AG09319 (cell line): ENCODE measurements around the gene PROC.
"Not testable (repeated sequence)": the region's sequence is repeated elsewhere in the genome, so short reads cannot be mapped to it uniquely, and the experiment has no call there.

Experiments
- DNase-seq: peaks from one replicate; pipeline ENCODE4 v3.0.0-alpha.2; 2010; ENCODE audit warnings: low read depth; ENCODE audit errors: extremely low read depth
- TF ChIP-seq, protein P1 (sequence below): IDR thresholded peaks from 2 replicates; pipeline ENCODE4 v1.5.1; 2011; ENCODE audit warnings: low read depth, mild to moderate bottlenecking, inconsistent platforms, low read length, moderate library complexity

The PROC gene

DNA sequence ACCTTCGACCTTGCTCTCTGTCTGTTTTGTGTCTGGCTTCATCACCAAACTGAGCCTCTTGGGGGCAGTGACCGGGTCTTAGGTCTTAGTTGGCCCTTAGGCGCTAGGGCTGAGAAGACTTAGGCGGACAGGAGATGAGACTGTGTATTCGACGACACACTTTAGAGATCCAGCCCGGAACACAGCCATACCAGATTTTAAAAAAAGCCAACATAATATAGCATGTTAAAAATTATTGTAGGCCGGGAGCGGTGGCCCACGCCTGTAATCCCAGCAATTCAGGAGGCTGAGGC, 9.5 kb upstream of the PROC start:
- TF ChIP-seq, protein P1, sequence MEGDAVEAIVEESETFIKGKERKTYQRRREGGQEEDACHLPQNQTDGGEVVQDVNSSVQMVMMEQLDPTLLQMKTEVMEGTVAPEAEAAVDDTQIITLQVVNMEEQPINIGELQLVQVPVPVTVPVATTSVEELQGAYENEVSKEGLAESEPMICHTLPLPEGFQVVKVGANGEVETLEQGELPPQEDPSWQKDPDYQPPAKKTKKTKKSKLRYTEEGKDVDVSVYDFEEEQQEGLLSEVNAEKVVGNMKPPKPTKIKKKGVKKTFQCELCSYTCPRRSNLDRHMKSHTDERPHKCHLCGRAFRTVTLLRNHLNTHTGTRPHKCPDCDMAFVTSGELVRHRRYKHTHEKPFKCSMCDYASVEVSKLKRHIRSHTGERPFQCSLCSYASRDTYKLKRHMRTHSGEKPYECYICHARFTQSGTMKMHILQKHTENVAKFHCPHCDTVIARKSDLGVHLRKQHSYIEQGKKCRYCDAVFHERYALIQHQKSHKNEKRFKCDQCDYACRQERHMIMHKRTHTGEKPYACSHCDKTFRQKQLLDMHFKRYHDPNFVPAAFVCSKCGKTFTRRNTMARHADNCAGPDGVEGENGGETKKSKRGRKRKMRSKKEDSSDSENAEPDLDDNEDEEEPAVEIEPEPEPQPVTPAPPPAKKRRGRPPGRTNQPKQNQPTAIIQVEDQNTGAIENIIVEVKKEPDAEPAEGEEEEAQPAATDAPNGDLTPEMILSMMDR: no peak
- DNase-seq: no peak

DNA sequence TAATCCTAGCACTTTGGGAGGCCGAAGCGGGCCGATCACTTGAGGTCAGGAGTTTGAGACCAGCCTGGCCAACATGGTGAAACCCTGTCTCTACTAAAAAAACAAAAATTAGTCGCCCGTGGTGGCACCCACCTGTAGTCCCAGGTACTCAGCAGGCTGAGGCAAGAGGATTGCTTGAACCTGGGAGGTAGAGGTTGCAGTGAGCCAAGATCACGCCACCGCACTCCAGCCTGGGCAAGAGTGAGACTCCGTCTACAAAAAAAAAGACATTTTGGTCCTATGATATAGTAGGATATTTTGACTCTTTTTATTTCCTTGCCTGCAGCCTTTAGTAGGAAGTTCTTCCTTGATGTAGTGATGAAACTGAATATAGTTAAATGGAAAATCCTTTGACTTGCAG, 8.5 kb upstream of the PROC start:
- not testable (repeated sequence) for DNase-seq

DNA sequence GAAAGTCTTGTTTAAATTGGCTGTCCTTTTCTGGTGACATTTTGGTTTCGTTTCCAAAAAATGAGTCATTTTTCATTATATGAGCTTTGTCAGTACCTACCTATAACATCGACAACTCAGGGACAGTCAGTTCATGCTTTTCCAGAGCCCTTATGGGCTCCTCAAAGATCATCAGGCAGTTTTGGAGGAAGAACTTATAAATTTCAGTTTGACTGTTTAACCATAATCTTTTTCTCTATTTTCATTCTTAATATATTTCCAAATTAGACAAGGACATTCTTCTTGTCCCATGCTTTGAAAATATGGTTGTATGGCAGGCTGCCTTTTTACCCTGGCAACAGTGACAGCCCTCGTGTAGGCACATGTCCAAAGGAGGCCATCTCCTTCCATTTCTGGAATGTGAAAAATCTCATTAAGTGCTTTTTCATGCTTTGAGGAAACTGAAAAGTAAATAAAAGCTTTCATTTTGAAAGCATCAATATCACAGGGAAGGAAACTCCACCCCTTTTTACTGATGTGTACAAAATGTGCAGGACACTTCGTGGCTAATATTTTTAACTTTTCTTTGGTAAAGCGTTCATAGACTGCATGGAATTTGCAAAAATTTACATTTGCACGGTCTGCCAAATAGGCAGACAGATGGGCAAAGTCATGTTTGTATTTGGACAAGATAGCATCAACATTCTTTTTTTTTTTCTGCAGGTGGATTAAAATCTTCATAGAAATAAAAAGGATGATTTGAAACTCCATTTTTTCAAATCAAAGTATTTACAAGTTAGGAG, 7.2 kb upstream of the PROC start:
- TF ChIP-seq, protein P1: no peak
- peak; percentile 23 for DNase-seq

DNA sequence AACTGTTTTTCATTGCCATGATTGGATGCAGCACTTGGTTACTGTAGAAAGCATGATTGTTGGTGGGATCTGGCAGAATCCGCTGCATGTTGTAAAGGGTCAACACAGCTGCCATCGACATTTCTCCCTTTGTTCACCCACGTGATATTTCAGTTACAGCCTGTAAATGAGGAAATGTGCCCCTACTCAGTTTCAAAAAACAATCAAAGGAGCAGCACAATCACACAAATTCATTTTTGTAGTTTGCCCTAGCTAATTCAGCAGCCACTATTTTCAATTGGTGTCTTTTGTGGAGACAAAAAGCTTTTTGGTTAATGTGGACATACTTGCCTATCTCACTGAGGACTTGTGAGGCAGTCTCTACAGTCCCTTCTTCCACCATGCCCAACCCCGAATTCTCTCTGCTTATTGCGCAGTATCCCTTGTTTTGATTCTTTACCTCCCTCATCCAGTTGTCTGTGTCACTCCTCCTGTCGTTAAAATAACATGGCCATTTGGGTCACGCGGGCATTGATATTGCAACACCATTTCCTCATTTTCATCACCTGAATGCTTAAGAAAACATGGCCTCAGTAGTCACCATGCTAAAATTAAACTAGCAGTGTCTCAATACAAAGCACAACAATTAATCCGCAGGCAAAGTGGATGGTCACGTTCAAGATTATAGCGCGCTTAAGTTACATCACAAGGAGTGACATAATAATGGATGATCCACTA, 6.4 kb upstream of the PROC start:
- TF ChIP-seq, protein P1: no peak
- DNase-seq: no peak

DNA sequence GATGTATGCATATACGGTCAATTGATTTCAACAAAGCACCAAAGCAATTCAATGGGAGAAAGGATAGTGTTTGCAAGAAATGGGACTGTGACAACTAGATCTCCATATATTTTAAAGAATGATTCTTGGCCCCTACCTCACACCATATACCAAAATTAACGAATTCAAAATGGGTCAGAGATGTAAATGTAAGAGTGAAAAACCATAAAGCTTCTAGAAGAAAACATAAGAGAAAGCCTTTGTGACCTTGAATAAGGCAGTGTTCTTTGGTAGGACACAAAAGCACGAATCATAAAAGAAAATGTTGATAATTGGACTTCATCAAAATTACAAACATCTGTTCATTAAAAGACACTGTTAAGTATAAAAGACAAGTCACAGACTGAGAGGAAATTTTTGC, 5.0 kb upstream of the PROC start:
- no peak for DNase-seq
- TF ChIP-seq, protein P1: no peak

DNA sequence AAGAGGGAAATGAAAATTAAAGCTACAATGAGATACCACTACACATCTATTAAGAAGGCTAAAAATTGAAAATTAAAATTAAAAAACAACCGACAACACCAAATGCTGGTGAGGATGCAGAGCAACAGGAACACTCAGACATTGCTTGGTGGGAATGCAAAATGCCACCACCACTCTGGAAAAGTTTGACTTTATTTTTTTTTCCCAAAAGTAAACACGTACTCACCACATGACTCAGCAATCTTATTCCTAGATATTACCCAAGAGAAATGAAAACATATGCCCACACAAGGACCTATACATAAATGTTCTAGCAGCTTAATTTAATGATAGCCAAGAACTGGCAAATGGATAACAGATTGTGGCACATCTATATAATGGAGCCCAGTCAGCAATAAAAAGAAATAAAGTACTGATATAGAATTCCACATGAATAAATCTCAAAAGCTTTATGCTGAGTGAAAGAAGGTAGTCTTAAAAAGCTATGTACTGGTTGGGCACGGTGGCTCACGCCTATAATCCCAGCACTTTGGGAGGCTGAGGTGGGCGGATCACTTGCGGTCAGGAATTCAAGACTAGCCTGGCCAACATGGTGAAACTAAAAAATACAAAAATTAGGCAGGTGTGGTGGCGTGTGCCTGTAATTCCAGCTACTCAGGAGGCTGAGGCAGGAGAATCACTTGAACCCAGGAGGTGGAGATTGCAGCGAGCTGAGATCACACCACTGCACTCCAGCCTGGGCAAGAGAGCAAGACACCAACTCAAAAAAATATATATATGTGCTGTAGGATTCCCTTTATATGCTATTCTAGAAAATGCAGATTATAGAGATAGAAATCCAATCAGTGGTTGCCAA, 4.2 kb upstream of the PROC start:
- DNase-seq: no peak

More for the DNA sequence above, 4.2 kb upstream of the PROC start:
- TF ChIP-seq, protein P1: no peak
